SKM-1 (cell line): Measurements from ENCODE around the gene KCNQ5.

Experiments used
- DNase-seq: peaks from one replicate; lab custom pipeline; 2025; ENCODE audit not compliant: unreplicated experiment; lab: John Stamatoyannopoulos, UW

Gene KCNQ5

DNA sequence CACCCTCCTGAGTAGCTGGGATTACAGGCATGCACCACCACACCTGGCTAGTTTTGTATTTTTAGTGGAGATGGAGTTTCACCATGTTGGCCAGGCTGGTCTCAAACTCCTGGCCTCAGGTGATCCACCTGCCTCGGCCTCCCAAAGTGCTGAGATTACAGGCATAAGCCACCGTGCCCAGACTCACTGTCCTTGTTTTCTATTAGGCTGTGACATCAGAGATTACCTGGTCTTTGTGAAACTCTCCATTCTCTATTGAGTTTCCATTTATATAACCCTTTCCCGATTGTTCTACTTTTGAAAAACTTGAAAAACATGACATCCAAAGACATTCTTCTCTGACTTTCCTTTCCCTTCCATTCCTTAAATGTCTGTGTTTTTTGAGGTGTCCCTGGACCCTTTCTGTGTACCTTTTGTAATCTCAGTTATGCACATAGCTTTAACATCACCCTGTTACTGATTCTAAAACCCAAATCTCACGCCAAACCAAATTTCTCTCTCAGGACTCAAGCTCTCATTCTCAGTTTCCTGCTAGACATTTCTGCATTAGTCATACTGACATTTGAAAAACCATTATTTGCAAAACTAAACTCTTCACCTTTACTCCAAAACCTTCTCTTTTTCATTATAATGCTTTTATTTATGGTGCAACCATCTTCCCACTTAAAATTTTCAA, 466.4 kb downstream of the KCNQ5 start:
- no peak for DNase-seq

DNA sequence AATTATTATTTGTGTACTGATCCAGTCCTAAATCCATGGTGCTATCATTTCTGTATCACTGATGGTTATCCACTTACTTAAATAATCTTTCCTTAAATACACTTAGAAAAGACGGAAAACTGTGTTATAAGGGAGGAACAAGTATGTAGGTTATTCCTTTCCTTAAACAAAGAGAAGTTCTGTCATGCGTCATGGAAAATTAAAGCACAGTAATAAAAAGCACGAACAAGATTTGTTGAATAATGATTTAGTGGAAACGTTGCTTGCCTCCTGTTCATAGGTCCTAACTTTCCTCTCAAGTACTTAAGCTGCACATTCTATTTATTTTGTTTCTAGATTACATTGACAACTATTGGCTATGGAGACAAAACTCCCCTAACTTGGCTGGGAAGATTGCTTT, 483.1 kb downstream of the KCNQ5 start:
- no peak for DNase-seq

DNA sequence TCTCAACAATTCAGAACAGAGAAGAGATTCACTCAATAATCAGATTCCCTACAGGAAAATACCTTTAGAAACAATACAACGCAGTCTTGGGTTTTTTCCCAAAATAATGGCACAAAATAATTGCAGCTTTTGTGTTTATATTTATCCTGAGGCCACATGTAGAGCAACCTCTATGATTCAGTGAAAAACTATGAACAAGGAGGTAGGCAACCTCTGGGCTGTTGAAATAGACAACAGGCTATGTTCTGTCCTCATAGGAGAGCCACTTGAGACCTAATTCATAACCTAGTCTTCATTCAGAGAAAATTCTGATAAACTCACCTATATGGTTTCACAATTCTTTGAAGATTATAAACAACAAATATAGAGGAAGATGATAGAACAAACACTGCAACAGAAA, 485.2 kb downstream of the KCNQ5 start:
- DNase-seq, result no peak

DNA sequence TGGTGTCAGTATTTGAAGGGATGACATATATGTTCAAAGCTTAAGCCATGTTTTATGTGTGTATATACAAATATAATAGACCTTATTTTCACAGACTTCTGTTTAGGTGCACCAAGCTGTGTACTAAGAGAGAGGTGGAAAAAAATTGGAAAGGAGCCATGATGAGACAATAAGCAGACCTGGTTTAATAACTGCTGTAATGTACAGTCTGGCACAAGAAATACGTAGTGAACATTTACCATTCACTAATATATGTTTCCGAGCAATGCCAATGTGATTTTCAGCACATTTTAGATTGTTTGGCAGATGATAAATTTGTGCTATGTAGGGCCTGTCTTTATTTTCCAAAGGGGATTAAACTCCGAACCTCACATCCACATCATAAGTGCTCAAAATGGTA, 487.1 kb downstream of the KCNQ5 start:
- DNase-seq, result no peak

DNA sequence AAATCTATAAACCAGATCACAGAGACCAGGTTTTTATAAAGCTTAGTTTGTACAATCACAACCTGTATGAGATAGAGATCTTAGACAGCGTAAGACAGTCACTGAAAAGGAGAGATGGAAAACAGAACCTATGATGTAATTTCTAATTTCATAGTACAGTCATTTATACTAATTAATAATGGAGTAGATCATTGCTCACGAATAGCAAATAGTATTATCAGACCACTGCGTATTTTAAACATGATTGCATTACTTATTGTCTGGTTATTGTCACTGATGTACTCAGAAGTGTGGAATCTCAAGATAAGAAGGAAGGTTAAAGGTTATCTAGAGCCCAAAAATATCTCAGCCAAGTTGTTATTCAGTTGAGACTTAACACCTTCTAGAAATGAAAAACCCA, 487.8 kb downstream of the KCNQ5 start:
- DNase-seq, result no peak

DNA sequence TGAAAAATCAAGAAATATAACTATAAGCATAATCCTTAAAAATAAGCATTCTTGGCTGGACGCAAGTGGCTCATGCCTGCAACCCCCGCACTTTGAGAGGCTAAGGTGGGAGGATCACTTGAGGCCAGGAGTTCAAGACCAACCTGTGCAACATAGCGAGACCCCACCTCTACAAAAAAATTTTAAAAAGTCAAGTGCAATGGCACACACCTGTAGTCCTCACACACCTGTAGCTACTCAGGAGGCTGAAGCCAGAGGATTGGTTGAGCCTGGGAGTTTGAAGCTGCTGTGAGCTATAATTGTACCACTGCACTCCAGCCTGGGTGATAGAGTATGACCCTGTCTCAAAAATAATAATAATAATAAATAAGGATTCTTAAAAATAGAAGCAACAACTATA, 494.5 kb downstream of the KCNQ5 start:
- no peak for DNase-seq

DNA sequence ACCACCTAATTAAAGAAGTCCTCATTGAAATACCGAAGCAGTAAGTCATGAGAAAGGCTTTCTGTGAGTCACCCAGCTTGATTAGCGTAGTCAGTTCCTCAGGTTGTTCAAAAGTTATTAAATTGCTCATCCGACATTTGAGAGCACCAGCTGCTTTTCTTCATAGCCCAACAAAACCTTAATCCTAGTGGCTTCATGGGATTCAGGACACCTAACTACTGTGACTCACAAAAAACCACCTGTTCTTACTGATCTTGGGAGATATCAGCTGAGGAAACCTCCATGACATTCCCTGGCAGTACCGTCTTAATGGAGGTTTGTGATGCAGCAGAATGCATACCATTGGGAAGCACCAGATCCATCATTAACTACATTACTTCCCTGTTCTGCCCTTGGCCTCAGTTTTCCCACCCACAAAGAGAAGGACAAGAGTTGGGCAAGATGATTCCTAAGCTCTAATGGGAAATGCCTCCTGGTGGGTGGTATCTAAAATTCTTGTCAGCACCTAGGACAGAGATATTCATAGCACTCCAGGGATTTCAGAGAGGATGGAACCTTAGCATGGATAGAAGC, 499.6 kb downstream of the KCNQ5 start:
- no peak for DNase-seq

DNA sequence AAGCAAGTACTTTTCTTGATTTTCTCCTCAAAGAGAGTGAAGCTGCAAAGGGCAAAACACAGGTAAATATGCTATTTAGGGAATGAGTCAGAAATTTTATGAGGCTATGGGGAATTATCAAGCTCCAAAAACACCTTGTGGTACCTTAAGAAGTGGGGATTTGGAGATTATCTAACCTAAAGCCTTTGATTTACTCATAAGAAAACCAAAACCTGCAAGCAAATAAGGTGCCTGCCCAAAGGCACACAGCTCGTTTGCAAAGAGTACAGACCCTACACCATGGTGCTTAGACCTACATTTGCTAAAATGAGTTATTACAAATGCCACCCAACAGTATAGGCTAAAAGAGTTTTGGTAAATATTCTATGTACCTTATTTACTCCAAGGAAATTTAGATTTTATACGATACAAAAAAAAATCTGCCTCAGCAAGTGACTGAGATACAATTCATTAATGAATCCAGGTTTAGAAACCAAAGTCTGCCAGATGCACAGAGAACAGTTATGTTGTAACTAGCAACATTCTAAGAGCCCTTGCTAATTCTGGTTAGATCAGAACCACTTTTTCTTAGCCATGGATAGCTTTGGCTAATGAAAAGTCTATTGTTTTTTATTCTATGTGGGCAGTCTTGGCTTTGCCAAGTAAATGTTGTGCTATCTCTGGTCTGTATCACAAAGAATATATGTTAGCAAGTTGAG, 501.9 kb downstream of the KCNQ5 start:
- DNase-seq, result no peak

DNA sequence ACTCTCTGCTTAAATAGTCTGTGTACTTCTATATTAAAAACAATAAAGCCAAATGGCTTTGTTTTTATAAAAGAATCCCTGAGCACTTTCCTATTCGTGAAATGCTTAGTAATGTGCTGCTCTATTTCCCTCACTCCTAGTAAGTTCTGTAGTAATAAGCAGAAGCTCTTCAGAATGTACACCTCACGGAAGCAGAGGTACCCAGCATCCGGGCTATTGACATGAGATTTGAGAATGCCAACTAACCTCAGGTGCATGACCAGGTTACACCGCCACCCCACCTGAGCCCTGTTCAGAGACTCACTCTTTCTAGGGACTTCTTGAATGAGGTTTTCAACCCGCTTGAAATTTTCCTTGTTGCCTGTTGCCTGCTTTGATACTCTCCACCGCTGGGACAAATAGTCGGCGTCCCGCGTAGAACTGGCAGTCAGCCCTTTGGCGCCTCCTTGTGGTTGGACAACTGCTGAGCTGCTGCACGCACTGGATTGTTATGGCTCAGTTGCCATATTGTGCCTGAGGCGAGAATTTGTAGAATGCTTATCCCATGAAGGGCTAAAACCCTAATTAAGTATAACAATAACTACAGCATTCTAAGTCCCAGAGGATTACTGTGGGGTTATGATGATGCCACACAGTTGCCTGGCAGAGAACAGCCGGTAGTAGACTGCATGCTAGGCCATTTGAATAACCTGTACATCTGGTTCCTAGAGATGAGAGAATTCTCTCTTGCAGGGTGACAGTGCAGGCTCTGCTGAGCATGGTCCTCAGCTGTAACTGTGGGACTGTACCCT, 508.0 kb downstream of the KCNQ5 start:
- DNase-seq, result peak; percentile 38

DNA sequence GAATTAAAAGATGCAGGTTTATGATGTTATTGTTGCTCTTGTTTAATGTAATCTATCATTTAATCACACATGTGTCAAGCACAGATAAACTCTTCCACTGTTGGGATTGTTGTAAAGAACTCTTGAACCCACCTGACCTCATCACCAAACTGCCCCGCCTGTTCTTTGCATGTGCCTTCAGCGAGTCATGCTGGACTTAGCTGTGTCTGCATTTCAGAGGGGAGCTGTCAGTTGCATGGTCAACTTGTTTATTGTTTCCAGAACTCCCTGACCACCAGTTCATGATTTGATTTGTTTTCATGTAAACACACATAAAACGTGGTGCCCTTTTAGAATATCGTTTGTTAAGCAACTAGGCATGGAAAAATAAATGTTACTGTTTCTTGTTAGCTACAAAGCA, 509.8 kb downstream of the KCNQ5 start:
- DNase-seq, result no peak

DNA sequence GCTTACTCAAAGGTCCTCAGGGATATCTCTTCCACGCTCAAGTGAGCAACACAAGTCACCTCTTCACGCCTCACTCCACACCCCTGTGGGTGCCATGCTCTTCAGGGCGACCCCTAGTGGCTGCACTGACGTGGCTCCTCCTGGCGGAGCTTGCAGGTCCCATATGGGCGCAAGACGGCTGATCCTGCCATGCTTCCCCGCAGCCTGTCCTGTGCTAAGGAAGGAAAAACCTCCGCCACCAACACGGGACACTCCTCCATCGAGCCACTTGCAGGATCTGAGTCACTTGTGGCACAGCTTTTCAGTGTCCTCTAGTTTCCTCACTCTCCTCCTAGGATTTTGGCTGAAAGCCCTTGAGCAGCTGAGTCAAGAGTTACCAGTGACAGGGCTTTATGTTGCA, 512.7 kb downstream of the KCNQ5 start:
- DNase-seq, result no peak

DNA sequence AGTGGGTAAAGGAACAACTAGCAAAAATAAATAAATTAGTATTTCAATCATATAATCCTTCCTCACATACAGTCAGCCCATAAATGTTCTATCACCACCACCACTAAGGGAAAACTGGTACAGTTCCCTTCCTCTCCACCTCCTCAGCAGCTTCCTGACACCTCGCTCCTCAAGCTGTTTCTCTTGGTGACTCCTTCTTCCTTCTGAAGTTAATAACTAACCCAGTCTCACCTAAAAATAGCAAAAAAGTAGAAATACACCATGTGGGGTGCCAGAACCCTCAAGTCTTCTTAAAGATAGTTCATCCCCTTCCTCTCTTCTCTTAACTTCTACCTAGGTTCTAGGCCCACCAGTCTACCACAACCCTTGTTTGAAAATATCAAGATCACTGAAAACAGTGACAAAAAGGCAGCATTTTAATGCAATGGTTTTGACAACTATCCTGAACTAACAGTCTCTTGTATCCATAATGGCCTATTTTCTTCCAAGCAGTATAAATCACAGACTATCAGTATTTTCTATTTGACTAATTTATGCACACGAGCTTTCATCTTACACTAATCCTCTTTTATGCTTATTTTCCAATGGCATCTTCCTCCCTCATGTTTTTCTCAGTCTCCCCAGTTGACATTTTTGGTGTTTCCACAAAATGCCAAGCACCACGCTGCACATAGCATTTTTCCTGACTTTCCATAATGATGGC, 518.0 kb downstream of the KCNQ5 start:
- DNase-seq, result no peak

DNA sequence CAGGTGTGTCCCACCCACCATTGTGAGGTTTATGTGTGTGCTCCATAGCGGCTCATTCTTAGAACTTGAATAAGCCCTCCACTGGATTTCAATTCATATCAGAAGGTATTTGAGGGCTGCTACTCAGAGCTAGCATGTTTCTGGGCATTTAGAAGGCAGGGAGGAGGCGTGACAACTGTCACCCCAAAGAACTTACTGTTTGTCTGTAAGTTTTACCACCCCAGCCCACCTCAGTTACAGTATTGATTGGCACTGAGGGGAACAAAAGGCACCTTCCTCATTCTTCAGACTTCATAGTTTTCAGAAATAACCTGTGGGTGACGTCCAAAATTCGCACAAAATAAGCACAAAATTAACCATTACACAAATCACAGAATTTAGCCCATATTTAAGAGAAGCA, 521.7 kb downstream of the KCNQ5 start:
- no peak for DNase-seq

DNA sequence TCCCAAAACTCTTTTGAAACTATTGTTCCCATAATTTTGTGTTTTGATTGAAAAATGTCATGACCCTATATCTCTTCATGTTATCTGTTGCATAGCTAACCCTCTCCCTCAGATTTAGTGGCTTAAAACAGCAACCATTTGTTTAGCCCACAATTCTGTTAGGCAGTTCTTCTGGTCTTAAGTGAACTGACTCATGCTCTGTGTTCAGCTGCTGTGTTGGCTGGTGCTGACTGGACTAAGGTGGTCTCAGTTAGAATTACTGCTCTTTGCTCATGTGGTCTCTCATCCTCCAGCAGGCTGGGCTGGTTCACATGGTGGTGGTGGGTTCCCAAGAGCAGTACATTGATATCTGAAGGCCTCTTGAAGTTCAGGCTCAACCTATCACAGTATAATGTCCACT, 522.7 kb downstream of the KCNQ5 start:
- no peak for DNase-seq

DNA sequence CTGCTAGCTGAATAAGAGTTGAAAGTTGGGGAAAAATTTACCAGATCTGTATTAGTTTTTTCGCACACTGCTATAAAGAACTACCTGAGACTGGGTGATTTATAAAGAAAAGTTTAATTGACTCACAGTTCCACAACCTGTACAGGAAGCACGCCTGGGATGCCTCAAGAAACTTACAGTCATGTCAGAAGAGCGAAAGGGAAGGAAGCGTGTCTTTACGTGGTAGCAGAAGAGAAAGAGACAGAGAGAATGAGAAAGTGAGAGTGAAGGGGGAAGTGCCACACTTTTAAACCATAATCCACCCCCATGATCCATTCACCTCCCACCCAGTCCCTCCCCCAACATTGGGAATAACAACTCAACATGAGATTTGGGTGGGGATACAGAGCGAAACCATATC, 523.8 kb downstream of the KCNQ5 start:
- DNase-seq, result no peak

DNA sequence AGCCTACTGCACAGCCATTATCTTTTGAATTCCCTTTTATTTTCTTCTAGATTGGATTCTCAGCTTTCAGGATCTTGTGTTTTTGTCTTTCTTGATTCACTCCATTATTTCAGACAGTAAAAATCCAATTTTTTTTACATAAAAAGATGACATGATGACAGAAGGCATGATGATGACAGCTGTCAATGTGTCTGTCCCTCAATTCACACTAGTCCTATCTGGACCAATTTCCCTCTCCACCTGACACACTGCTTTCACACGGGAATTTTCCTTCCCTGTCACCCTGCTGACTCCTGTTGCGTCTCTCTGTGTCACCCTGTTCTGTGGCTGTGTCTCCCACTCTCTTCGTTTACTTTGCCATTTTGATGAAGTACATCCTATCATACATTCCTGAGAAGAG, 529.9 kb downstream of the KCNQ5 start:
- no peak for DNase-seq

DNA sequence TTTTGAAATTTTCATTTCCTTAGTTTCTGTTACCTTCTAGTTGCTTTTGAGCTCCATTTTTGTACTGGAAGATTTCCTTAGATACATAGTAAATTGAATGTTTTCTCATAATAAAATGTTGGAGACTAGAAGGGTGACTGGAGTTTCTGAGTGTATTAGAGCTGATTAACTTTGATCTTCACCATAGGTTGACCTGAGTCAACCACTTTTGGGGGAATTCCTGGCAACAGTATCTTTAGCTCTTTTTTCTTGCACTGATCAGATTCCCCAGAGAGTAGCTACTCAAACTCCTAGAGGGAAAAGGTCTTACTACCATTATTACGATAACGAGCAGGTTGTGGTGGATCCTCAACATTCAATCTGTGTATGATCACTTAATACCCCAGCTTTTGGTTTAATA, 530.7 kb downstream of the KCNQ5 start:
- DNase-seq, result no peak

DNA sequence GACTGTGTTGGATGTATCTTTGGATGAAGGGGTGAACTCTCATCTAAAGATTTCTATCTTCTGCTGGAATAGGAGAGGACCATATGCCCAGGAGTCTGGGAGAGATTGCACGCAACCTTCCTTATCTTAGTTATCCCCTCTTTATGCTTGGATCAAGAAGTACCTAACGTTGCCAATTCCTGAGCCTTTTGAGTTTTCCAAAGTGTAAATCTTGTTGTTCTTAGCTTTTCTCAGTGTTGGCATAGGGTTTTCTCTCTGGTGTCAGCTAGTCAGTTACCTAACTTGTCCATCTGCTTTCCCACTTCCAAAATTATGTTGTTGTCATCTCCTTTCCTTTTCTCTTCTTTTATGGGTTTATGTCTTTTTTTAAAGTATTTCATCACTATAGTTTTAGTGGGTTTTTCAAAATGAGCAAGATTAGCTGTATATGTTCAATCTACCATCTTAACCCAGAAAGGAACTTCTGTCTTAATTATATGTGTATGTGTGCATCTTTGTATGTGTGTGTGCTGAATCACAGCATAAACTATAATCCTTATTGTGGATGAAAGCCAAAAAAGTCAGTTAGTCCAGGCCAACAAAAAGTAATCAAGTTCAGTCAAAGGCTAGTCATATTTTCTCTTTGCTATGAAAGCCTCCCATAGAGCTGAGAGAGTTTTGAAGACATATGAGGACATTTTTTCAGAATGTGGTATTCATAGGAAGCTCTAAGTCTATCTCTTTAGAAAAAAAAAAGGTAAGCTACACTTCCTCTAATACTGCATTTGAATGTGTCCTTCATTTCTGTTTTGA, 531.3 kb downstream of the KCNQ5 start:
- DNase-seq, result no peak

DNA sequence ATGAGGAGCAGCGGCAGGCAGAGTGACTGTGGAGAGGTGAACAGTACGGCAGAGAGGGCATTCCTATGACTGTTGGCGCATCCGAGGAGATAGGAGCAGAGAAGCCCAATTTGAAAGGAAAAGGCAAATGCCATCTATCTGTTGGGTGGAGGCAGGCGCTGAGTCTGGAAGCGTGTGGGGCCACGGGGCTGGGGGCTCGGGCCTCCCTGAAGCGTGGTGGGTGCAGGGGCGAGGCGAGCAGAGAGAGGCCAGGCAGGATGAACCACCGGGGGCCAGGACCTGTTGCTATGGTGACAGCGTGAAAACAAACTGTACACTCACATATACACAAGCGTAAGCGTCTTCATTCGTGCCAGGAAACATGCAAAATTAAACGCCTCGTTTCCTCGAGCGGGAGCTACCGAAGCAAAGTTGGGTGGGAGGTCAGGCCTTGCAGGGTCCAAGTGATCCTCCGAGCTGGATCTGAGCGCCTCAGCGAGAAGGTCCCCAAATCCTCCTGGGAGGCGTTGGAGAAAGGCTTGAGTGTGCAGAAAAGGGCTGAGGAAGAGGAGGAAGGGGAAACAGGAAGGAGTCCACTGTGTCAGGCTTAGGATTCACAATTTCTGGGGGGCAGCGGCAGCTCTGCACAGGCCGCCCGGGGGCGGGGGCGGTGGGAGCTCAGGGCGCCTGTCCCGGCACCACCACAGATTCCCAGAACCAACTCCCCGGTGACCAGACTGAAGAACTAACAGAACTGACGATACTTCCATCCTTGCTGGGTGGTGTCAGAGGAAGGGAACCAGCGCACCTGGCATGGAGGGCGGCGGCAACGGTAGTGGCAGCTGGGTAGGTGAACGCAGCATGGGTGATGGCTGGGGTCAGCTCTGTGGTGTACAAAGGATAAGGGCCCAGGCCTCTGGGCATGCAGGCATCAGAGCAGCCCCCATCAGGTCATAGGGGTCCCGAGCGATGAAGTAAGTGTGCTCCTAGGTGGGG, 535.2 kb downstream of the KCNQ5 start:
- no peak for DNase-seq
